H1 (cell line): Measurements from ENCODE around the gene NAV2.

Experiments
- CTCF ChIP-seq, 3 experiments: IDR thresholded peaks; 1 replicate in 2 of 3; 2 replicates in 1 of 3; pipeline versions ENCODE4 v1.5.1 to v1.6.1; 2011; ENCODE audit warnings: low read length in 3 of 3, mild to moderate bottlenecking in 3 of 3, inconsistent platforms in 2 of 3, low read depth in 1 of 3, moderate library complexity in 1 of 3; ENCODE audit not compliant: insufficient read depth in 1 of 3; ENCODE audit errors: control extremely low read depth in 1 of 3
- POLR2AphosphoS5 ChIP-seq: IDR thresholded peaks from 2 replicates; pipeline ENCODE4 v1.6.1; 2011; ENCODE audit warnings: low read depth, low read length

- TF ChIP-seq POLR2AphosphoS5 (no peak), CTCF (IDR thresholded peaks at IDR 0.05; ENCODE audit: control extremely low read depth in 1 of 3, insufficient read depth in 1 of 3, low read depth in 1 of 3, low read length in 3 of 3) (no peak)
Measured at GRCh38 chr11:19962801-19963175, 250.2 kb downstream of the NAV2 start.
